GM12875 (cell line): ENCODE data around the gene AVPR1B.

Source experiments
- H3K4me3 ChIP-seq: one replicate; pipeline ENCODE4 v1.5.1; 2011; ENCODE audit warnings: low read depth, low read length, control low read depth
- CTCF ChIP-seq: IDR thresholded peaks from 2 replicates; pipeline ENCODE4 v1.5.1; 2011; ENCODE audit warnings: low read depth, mild to moderate bottlenecking, control low read depth, inconsistent platforms, low read length, moderate library complexity, borderline replicate concordance; ENCODE audit not compliant: insufficient read depth

AVPR1B gene

GRCh38 chr1:206117151-206117948 is at the start of gene AVPR1B:
TSS of gene AVPR1B (minus strand) at chr1:206117388. CDS start at chr1:206116890, 498 bp downstream.
- no peak within 1 kb of the TSS for H3K4me3 ChIP-seq
- no peak for TF ChIP-seq CTCF

GRCh38 chr1:206145771-206146290 is 28.6 kb upstream of the AVPR1B start:
- H3K4me3 ChIP-seq = no peak overlapping the region
- no peak for TF ChIP-seq CTCF

- no peak overlapping the region for H3K4me3 ChIP-seq
- TF ChIP-seq CTCF = no peak
Observed at GRCh38 chr1:206144605-206145004, 27.4 kb upstream of the AVPR1B start.

- TF ChIP-seq CTCF = no peak
- no peak overlapping the region for H3K4me3 ChIP-seq
Observed at GRCh38 chr1:206143537-206144172, 26.5 kb upstream of the AVPR1B start.

DNA sequence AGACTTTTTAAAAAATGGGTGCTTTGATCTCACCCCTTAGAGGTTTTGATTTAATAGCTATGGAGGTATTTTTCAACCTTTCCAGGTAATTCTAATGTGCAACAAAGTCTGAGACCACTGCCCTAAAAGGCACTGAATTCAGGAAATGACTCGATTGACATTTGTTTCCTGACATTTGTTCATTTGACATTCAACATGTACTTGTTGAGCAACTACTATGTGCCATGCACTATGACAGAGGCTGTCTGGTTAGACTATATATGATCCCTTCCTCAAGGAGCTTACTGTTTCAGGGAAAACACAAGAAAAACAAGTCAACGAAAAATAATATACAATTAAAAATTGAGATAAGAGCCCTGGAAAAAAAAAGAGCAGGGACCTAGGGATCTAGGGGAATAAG is 25.6 kb upstream of the AVPR1B start:
- H3K4me3 ChIP-seq = no peak overlapping the region
- no peak for TF ChIP-seq CTCF

- H3K4me3 ChIP-seq = no peak overlapping the region
- no peak for TF ChIP-seq CTCF
Observed at GRCh38 chr1:206142011-206142410, 24.8 kb upstream of the AVPR1B start.

DNA sequence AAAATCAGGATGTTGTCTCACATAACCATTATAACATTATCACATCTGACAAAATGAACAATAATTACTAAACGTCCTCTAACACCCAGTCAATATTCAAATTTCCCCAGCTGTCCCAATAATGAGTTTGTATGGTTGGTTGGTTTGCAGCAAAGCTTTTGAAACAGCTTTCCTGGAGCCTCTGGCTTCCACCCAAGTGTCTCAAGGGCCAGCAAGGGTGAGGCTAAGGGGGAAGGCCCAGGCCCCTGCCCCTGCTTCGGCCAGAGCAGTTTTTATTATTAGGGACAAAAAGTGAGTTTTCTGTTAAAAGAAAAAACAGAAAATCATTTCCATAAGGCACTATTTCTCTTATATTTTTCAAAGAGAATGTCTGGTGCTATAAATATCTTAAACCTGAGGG is 19.1 kb upstream of the AVPR1B start:
- no peak for TF ChIP-seq CTCF
- no peak overlapping the region for H3K4me3 ChIP-seq
